ENCODE data around the gene POU2AF1.

POU2AF1 gene

GRCh38 chr11:111339758-111340388, 39.2 kb downstream of the POU2AF1 start:
- Histone ChIP-seq H3K4me1 (ENCODE audit: low read length) (no peaks in the 10 kb centered on the region), H3K4me2 (ENCODE audit: low read depth, low read length) (no peak overlapping the region), H3K4me3 (ENCODE audit: low read length) (no peak overlapping the region), H3K79me2 (ENCODE audit: low read length) (no peaks in the 10 kb centered on the region), H3K9me2 (replicated peaks; ENCODE audit: insufficient read depth, low read length) (no peaks in the 10 kb centered on the region), H3K27me3 (replicated peaks; ENCODE audit: insufficient read depth, low read length) (no peaks in the 10 kb centered on the region), H3K27ac (ENCODE audit: low read length) (no peak overlapping the region), H3F3A (ENCODE audit: insufficient read depth, low read length) (no peaks in the 10 kb centered on the region), H2AFZ (ENCODE audit: low read length) (no peak overlapping the region), H3K9ac (ENCODE audit: low read length) (no peak overlapping the region), H3K36me3 (replicated peaks; ENCODE audit: insufficient read depth, low read length) (no peaks in the 10 kb centered on the region), H3K9me3 (replicated peaks; ENCODE audit: insufficient read depth, low read length) (no peaks in the 10 kb centered on the region), H4K20me1 (ENCODE audit: insufficient read depth, low read length) (no peaks in the 10 kb centered on the region)
- no peak for DNase-seq
- TF ChIP-seq CTCF (IDR thresholded peaks at IDR 0.05; ENCODE audit: low read length) (no peak), EZH2phosphoT487 (IDR thresholded peaks at IDR 0.05; ENCODE audit: low read length) (no peak), EZH2 (optimal IDR thresholded peaks at IDR 0.05; ENCODE audit: low read depth, low read length) (no peak)

- no peak for TF ChIP-seq EZH2 (optimal IDR thresholded peaks at IDR 0.05; ENCODE audit: low read depth, low read length)
- TF ChIP-seq CTCF (IDR thresholded peaks at IDR 0.05; ENCODE audit: low read length) = no peak
- H3K27ac ChIP-seq (ENCODE audit: low read length) = no peak overlapping the region
- H3K27me3 ChIP-seq (replicated peaks; ENCODE audit: insufficient read depth, low read length) = no peaks in the 10 kb centered on the region
- H3K9ac ChIP-seq (ENCODE audit: low read length) = no peak overlapping the region
- H3F3A ChIP-seq (ENCODE audit: insufficient read depth, low read length) = no peaks in the 10 kb centered on the region
- H3K4me1 ChIP-seq (ENCODE audit: low read length) = no peaks in the 10 kb centered on the region
- no peak overlapping the region for H2AFZ ChIP-seq (ENCODE audit: low read length)
- H3K79me2 ChIP-seq (ENCODE audit: low read length) = no peaks in the 10 kb centered on the region
- H3K36me3 ChIP-seq (replicated peaks; ENCODE audit: insufficient read depth, low read length) = no peaks in the 10 kb centered on the region
- H3K4me3 ChIP-seq (ENCODE audit: low read length) = no peak overlapping the region
- no peaks in the 10 kb centered on the region for H3K9me3 ChIP-seq (replicated peaks; ENCODE audit: insufficient read depth, low read length)
- H3K9me2 ChIP-seq (replicated peaks; ENCODE audit: insufficient read depth, low read length) = no peaks in the 10 kb centered on the region
- no peaks in the 10 kb centered on the region for H4K20me1 ChIP-seq (ENCODE audit: insufficient read depth, low read length)
- no peak overlapping the region for H3K4me2 ChIP-seq (ENCODE audit: low read depth, low read length)
- DNase-seq = no peak
Observed at GRCh38 chr11:111336582-111337256, 42.4 kb downstream of the POU2AF1 start.

- Histone ChIP-seq H3K4me2 (ENCODE audit: low read depth, low read length) (no peak overlapping the region), H3K4me3 (ENCODE audit: low read length) (no peak overlapping the region), H3K27me3 (replicated peaks; ENCODE audit: insufficient read depth, low read length) (no peaks in the 10 kb centered on the region)
Observed at GRCh38 chr11:111336062-111336461, 43.0 kb downstream of the POU2AF1 start.

More at GRCh38 chr11:111336062-111336461, 43.0 kb downstream of the POU2AF1 start:
- Histone ChIP-seq H3K9me3 (replicated peaks; ENCODE audit: insufficient read depth, low read length) (no peaks in the 10 kb centered on the region), H2AFZ (ENCODE audit: low read length) (no peak overlapping the region), H3F3A (ENCODE audit: insufficient read depth, low read length) (no peaks in the 10 kb centered on the region), H3K9me2 (replicated peaks; ENCODE audit: insufficient read depth, low read length) (no peaks in the 10 kb centered on the region), H3K27ac (ENCODE audit: low read length) (no peak overlapping the region), H3K79me2 (ENCODE audit: low read length) (no peaks in the 10 kb centered on the region), H3K36me3 (replicated peaks; ENCODE audit: insufficient read depth, low read length) (no peaks in the 10 kb centered on the region), H3K4me1 (ENCODE audit: low read length) (no peaks in the 10 kb centered on the region), H4K20me1 (ENCODE audit: insufficient read depth, low read length) (no peaks in the 10 kb centered on the region), H3K9ac (ENCODE audit: low read length) (no peak overlapping the region)
- no peak for TF ChIP-seq CTCF (IDR thresholded peaks at IDR 0.05; ENCODE audit: low read length)
- no peak for DNase-seq

All from MM.1S (cell line).